Measurements from ENCODE around the gene FAM83G. TPM values are rescaled to one million over a fixed set of nuclear protein-coding genes. Genes with fewer than 3 reads are reported as not detected.

The FAM83G gene
- total RNA-seq, 2 donors from 2014 or later: 14.0 to 50.9 TPM

DNA sequence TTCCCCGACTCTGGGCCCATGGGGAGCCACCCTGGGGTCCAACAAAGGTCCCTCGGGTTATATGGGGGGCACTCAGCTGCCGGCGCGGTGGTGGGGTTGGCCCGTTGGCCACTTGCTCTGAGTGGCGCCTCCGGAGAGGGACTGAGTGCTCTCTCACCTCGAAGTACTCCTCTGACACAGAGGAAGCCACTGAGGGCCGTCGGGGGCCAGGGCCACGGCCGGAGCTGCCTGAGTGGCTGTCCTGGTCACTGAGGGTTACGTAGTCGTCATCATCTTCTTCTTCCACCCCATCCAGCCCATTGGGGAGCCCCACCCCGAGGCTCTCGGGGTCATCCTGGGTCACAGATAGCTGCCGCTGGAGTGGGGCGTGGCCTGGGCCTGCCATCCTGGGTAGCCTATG is 26.9 kb downstream of the FAM83G start:
- Histone ChIP-seq H3K36me3 (peaks cover 31% of the 10 kb centered on the region), H3K4me1 (no peaks in the 10 kb centered on the region), H3K27ac (no peak overlapping the region), H3K9me3 (no peaks in the 10 kb centered on the region), H3K27me3 (no peaks in the 10 kb centered on the region), H3K4me3 (no peak overlapping the region)
- no peak for DNase-seq (ENCODE audit: low spot score)
- TF ChIP-seq, protein P1, sequence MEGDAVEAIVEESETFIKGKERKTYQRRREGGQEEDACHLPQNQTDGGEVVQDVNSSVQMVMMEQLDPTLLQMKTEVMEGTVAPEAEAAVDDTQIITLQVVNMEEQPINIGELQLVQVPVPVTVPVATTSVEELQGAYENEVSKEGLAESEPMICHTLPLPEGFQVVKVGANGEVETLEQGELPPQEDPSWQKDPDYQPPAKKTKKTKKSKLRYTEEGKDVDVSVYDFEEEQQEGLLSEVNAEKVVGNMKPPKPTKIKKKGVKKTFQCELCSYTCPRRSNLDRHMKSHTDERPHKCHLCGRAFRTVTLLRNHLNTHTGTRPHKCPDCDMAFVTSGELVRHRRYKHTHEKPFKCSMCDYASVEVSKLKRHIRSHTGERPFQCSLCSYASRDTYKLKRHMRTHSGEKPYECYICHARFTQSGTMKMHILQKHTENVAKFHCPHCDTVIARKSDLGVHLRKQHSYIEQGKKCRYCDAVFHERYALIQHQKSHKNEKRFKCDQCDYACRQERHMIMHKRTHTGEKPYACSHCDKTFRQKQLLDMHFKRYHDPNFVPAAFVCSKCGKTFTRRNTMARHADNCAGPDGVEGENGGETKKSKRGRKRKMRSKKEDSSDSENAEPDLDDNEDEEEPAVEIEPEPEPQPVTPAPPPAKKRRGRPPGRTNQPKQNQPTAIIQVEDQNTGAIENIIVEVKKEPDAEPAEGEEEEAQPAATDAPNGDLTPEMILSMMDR (IDR thresholded peaks at IDR 0.05): no peak

DNA sequence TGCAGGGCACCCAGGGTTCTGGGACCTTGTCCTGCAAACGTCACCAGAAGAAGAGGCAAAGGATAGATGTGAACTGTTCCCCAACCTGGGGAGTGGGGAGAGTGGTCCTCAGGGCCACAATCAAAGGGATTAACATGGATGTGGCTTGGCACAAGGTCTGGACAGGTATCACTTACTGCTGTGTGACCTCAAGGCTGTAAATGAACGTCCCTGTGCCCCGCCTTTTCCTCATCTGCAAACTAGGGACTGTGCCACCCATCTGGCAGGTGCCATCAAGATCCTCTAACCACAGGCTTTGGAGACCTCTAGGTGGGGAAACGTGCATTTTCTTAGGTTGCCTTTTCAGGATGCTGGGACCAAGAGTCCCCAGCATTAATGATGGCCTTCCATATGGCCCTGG is 27.5 kb downstream of the FAM83G start:
- peaks cover 31% of the 10 kb centered on the region for H3K36me3 ChIP-seq
- H3K4me3 ChIP-seq: no peak overlapping the region
- no peaks in the 10 kb centered on the region for H3K27me3 ChIP-seq
- no peaks in the 10 kb centered on the region for H3K4me1 ChIP-seq
- H3K27ac ChIP-seq: no peak overlapping the region
- no peak for DNase-seq (ENCODE audit: low spot score)
- H3K9me3 ChIP-seq: no peaks in the 10 kb centered on the region
- TF ChIP-seq, protein P1 (IDR thresholded peaks at IDR 0.05): no peak

DNA sequence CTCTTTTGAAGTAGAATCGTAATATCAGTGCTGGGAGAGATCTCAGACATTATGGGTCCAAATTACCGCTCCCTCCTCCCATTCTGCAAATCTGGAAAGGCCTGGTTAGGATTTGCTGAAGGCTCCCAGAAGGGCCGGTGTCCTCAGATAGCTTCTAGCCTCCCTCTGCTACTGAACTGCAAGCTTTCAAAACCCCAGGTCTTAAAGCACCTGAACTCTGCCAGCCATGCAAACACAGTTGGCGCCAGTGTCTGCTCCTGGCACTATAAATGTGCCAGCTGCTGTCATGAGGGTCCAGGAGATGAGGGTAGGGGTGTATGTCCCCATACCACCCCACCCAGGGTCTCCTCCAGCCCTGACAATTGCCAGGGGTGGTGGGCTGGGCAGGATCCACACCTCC is 28.4 kb downstream of the FAM83G start:
- Histone ChIP-seq H3K4me3 (no peak overlapping the region), H3K27me3 (no peaks in the 10 kb centered on the region), H3K36me3 (peaks cover 35% of the 10 kb centered on the region), H3K4me1 (no peaks in the 10 kb centered on the region), H3K27ac (no peak overlapping the region), H3K9me3 (no peaks in the 10 kb centered on the region)
- DNase-seq (ENCODE audit: low spot score): no peak
- TF ChIP-seq, protein P1 (IDR thresholded peaks at IDR 0.05): no peak

DNA sequence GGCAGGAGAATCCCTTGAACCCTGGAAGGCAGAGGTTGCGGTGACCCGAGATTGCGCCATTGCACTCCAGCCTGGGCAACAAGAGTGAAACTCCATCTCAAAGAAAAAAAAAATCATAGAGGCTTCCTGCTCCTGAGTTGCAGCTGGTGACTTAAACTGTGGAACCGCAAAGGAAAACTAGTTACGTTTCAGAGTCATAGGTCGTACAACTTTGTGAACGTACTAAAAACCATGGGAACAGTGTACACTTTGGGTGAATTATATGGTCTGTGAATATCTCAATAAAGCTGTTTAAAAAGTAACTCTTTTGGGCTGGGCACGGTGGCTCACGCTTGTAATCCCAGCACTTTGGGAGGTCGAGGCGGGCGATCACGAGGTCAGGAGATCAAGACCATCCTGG is 29.0 kb downstream of the FAM83G start:
- H3K4me1 ChIP-seq: no peaks in the 10 kb centered on the region
- TF ChIP-seq, protein P1 (IDR thresholded peaks at IDR 0.05): no peak
- DNase-seq (ENCODE audit: low spot score): no peak
- H3K27ac ChIP-seq: no peak overlapping the region
- no peaks in the 10 kb centered on the region for H3K27me3 ChIP-seq
- H3K9me3 ChIP-seq: no peaks in the 10 kb centered on the region
- H3K36me3 ChIP-seq: peaks cover 41% of the 10 kb centered on the region
- no peak overlapping the region for H3K4me3 ChIP-seq

DNA sequence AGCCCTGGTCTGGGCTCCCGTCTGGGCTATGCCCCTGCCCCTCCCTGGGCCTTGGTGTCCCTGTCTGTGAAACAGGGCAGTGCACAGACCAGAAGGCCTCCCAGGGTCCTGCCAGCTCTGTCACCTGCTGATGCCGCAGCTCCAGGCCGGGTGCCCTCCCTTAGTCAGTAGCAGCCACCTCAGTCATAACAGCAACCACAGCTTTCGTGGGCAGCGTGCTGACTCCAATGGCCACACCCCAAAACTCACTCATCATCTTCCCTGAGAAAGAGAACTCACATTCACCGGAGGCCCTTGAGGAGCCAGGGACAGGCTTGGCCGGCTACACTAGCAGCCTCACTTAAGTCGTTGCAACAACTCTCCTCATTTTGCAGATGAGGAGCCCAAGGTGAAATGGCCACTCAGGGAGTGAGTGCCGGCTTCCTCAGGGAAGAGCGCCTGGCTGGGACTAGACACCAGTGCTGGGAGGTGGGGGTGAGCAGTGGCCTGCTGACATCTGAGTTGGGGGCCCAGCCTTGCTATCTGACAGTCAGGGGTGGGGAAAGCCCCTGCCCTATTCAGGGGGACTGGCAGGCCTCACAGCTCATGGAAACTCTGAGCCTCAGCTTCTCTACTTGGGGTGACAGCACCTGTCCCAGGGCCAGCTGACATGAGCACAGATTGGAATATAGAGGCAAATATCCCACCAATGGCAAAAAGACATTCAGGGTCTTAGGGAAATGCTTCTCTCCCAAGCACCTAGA is 30.0 kb downstream of the FAM83G start:
- no peak for DNase-seq (ENCODE audit: low spot score)
- Histone ChIP-seq H3K9me3 (no peaks in the 10 kb centered on the region), H3K4me3 (no peak overlapping the region), H3K27me3 (no peaks in the 10 kb centered on the region), H3K36me3 (peaks cover 41% of the 10 kb centered on the region), H3K27ac (no peak overlapping the region), H3K4me1 (no peaks in the 10 kb centered on the region)
- TF ChIP-seq, protein P1 (IDR thresholded peaks at IDR 0.05): no peak

DNA sequence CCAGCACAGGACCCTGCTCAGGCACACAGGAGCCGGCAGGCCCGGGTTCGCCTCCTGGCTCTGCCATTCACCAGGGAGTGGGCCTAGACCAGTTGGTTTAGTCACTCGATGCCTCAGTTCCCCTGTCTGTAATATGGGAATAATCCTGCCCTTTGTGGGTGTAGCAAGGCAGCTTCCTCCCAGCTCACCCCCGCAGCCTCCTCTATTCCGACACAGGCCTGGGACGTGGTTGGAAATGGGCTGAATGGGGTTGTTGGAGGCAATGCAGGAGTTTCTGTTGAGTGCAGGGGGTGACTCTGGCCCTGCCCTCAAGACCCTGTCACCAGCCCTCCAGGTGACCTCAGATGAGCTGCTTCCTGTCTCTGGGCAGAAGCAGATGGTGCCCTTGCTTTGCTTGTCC is 32.8 kb downstream of the FAM83G start:
- TF ChIP-seq, protein P1 (IDR thresholded peaks at IDR 0.05): no peak
- no peak overlapping the region for H3K27ac ChIP-seq
- DNase-seq (ENCODE audit: low spot score): no peak
- no peaks in the 10 kb centered on the region for H3K9me3 ChIP-seq
- peaks cover 17% of the 10 kb centered on the region for H3K36me3 ChIP-seq
- H3K4me1 ChIP-seq: peaks cover 0 to 16% of the 10 kb centered on the region in 2 donors
- no peaks in the 10 kb centered on the region for H3K27me3 ChIP-seq
- no peak overlapping the region for H3K4me3 ChIP-seq

Measured in right atrium auricular region (tissue), 2 donors.